ENCODE data around the gene PHF13.
"Not testable (repeated sequence)": the region's sequence is repeated elsewhere in the genome, so short reads cannot be mapped to it uniquely, and the experiment has no call there.

The PHF13 gene

GRCh38 chr1:6631058-6631457 is 17.5 kb downstream of the PHF13 start:
- no peak for DNase-seq (ENCODE audit: low spot score)

- no peak for DNase-seq (ENCODE audit: low spot score)
Measured at GRCh38 chr1:6632588-6633514, 19.3 kb downstream of the PHF13 start.

GRCh38 chr1:6634371-6635052 is 21.0 kb downstream of the PHF13 start:
- DNase-seq (ENCODE audit: low spot score): peak; percentile 77

GRCh38 chr1:6635161-6635909 is 21.8 kb downstream of the PHF13 start:
- no peak for DNase-seq (ENCODE audit: low spot score)

GRCh38 chr1:6635910-6636760 is 22.6 kb downstream of the PHF13 start:
- no peak for DNase-seq (ENCODE audit: low spot score)

GRCh38 chr1:6636778-6637177 is 23.2 kb downstream of the PHF13 start:
- DNase-seq (ENCODE audit: low spot score): not testable (repeated sequence)

GRCh38 chr1:6637770-6638169 is 24.2 kb downstream of the PHF13 start:
- DNase-seq (ENCODE audit: low spot score): no peak

- no peak for DNase-seq (ENCODE audit: low spot score)
Measured at GRCh38 chr1:6638226-6638625, 24.7 kb downstream of the PHF13 start.

- not testable (repeated sequence) for DNase-seq (ENCODE audit: low spot score)
Measured at GRCh38 chr1:6640867-6641266, 27.3 kb downstream of the PHF13 start.

GRCh38 chr1:6645018-6645417 is 31.5 kb downstream of the PHF13 start:
- no peak for DNase-seq (ENCODE audit: low spot score)

- DNase-seq (ENCODE audit: low spot score): peak; percentile 64
Measured at GRCh38 chr1:6646499-6647148, 33.1 kb downstream of the PHF13 start.

- no peak for DNase-seq (ENCODE audit: low spot score)
Measured at GRCh38 chr1:6648556-6648955, 35.0 kb downstream of the PHF13 start.

GRCh38 chr1:6651909-6652308 is 38.4 kb downstream of the PHF13 start:
- DNase-seq (ENCODE audit: low spot score): no peak

GRCh38 chr1:6652986-6653385 is 39.5 kb downstream of the PHF13 start:
- no peak for DNase-seq (ENCODE audit: low spot score)

- DNase-seq (ENCODE audit: low spot score): no peak
Measured at GRCh38 chr1:6653436-6654290, 40.1 kb downstream of the PHF13 start.

- DNase-seq (ENCODE audit: low spot score): no peak
Measured at GRCh38 chr1:6657138-6657537, 43.6 kb downstream of the PHF13 start.

- no peak for DNase-seq (ENCODE audit: low spot score)
Measured at GRCh38 chr1:6658359-6659060, 45.0 kb downstream of the PHF13 start.

- DNase-seq (ENCODE audit: low spot score): no peak
Measured at GRCh38 chr1:6660415-6661049, 47.0 kb downstream of the PHF13 start.

GRCh38 chr1:6662468-6662867 is 48.9 kb downstream of the PHF13 start:
- DNase-seq (ENCODE audit: low spot score): not testable (repeated sequence)

Measured in HuH-7 (cell line).